ENCODE results near the gene UNC79.
A peak's percentile ranks its signal among the peaks of the same experiment; 100 is the strongest.

Gene UNC79

DNA sequence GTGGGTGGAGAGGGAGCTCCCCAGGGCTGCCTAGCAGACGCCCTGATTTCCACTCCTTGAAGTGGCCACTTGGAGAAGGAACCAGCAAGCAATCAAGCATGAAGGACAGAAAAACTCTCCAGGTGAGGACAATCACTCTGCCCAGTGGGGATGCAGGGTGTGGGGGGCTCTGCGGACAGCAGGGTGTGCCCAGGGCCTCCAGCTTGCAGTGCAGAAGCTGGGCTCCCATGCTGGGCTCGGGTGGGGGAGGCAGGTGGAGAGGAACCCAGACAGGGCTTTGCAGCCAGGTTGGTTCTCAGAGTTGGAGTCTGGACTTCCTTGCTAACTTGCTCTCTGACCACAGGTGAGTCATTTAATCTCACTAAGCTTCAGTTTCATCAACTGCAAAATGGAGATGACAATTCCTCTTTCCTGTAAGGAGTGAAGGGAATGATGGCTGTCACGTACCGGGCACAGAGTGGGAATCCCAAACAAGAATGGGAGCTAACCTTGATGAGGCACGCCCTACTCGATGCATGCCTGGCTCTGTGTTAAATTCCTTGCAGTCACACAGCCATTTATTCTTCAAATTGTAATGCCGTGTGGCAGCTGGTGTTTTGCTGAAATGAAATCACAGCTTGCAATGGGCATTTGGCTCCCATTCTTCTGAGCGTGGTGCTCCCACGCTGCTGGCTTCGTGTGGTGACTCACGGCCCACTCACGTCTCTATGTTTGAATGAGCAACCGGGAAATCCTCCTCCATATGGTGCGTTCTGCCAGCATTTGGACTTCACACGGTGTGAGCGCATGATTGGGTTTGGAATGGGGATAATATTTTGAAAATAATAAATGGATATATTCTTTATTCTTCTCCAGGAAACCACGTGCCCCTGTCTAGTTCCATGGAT lies 282.3 kb downstream of the UNC79 start:
- no peak for DNase-seq

DNA sequence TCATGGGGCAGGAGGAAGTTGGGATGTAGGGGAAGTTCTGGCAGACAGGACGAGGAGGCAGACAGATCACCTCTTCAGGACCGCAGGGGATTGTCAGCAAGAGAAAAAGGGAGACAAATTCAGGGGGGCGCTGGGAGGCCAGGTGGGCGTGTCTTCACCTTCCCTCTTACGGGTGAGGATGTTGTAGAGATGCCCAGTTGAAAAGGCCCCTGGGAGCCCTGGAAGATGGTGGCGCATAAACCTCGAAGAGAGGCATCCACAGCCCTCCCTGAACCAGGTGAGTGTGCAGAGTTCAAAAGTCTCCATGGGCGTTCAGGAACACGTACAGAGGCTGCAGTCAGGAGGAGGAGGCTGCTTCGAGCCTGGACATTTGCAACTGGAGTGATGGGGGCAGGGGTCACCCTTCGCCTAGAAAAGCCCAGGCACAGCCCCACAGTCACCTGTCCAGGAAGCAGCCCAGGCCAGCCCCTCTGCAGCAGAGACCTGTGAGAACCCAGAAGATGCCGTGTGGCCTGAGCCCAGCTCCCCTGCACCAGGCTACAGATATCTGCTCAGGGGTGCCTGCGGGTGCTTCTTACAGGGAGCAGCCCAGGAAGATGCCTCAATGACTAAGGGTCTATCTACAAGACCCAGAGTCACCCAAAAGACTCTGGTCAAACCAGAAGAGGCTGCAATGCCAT lies 283.1 kb downstream of the UNC79 start:
- DNase-seq = no peak

DNA sequence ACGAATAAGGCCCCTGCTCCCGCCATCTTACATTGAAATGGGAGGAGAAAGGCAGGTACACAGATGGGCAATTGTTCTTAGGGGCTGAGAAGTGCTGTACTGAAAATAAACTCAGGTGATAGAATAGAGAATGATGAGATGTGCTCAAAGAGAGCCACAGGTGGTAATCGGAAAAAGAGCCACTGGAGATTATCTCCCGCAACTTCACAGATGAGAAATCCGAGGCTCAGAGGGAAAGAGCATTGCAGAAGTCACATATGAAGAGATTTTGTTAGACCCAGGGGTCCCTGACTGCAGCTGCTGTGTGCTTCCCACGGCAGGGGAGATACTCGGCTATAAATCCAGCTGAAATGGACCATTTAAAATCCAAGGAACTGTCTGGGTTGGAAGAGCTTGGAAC lies 283.9 kb downstream of the UNC79 start:
- DNase-seq = no peak

DNA sequence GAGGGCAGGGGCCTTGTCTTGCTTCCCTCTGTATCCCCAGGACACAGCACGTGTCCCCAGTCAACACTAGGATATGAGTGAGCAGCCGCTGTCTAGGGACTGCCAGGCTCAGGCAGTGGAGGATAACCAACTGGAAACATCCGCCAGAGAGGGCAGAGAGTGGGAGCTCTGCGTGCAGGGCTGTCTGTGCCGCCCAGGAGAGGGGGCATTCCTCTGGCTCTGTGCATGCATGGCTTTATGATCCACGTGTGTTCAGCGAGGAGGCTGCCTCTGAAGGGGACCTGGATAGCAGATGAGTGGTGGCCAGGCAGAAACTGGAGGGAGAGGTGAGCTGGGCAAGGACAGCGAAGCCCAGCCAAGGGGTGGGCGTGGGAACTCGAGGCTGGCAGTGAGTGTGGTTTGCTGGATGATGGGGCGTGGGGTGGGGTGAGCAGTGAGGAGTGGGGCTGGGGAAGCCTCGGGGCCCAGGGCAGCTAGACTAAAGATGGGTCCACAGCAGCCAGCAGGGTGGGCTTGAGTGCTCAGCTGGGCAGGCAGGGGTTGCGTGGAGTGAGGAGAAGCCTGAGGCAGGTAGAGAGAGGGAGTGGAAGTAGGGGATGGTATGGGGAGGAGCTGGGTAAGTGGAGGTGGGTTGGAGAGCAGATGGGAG lies 284.7 kb downstream of the UNC79 start:
- no peak for DNase-seq

DNA sequence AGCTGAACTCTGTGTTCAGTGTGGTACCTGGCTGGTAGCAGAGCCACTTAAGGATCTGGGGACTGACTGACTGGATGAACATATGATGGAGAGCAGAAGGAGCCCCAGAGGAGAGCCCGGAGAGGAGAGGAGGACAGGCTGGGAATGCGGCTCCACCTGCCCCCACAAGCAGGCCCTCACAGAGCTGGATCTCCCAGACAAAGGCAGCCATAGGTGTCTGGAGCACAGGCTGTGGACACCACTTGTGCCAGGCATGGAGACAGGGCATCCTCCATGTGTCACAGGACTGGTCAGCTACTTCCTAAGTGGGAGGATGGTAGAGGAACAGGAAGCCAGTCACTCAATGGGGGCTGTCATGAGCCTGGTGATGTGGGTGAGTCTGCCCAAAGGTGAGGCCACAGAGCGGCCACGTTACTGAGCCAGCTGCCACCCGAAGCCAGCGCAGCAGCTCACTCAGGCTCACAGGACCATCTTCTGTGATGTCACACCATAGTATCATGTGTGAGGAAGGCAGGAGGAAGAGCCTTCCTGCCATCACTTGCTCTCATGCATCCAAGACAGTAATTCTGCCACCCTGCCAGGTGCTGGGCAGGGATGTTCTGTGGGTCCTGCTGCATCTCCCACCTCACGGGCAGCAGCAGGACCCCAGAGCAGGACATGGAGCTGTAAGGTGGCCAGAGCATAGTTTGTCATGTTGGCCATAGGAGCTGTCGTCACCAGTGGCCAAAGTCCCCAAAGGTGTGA lies 285.4 kb downstream of the UNC79 start:
- DNase-seq = no peak

DNA sequence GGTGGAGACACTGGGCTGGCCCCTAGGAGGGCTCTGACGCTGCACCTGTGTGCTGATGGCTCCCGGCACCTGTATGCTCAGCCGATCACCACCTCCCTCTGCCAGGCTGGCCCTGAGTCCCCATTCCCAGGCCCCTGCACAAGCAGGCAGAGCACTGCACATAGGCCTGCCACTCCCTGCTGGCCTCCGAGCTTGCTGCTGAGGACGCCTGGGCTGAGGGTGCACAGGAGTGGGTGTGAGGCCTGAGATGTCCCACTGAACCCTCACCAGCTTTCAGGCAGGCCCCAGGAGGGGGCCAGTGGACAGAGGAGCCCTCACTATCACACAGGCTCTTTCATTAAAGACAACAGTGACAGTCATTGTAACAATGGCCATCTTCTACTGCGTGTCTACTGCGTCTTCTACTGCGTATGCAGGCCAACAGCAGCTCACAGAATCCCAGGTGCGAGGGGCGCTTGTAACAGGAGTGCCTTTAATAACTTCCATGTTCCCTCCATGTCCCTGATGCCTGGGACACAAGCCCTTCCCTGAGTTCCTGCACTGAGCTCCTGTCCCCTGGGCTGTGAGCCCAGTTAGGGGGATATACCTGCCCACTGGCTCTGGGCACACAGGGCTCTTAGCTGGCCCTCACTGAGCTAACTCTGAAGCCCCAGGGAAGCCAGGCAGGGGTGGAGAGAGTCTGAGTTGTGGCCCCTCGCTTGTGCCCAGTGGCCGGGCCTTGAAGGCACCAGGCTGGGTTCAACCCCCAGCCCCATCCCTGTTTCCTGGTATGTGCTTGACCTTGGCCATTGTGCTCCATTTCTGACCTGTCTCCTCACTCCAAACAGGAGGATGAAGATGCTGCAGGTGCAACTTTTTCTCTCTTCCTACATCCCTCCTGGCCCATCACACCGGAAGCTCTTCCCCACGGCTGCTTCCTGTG lies 286.3 kb downstream of the UNC79 start:
- DNase-seq = no peak

DNA sequence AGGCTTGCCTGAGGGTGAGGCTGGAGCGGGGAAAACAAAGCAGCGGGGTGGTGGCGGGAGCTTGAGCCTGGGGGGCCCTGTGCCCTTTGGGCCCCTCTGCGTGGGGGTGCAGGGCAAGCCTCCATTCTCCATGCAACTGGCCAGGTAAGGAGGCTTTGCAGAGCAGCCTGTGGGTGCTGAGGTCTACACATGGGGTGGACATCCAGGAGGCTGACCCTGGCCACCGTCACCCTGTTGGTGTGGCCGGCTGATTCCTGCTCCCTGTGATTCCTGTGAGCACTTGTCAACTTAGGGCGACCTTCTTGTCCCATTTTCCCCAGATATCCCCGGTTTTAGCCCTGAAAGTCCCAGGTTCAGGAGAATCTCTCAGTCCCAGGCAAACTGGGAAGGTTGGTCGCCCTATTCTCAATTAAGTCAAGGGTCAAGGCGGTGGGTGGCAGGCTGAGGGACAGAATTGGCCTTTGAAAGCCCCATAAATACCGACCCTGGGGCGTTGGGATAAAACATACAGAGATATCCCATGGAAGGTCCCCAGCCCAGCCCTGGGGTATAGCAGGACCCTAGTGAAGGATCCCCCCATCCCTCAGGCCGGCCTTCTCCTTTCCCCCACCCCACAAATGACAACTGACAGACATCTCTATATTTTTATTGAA lies 287.1 kb downstream of the UNC79 start:
- no peak for DNase-seq

DNA sequence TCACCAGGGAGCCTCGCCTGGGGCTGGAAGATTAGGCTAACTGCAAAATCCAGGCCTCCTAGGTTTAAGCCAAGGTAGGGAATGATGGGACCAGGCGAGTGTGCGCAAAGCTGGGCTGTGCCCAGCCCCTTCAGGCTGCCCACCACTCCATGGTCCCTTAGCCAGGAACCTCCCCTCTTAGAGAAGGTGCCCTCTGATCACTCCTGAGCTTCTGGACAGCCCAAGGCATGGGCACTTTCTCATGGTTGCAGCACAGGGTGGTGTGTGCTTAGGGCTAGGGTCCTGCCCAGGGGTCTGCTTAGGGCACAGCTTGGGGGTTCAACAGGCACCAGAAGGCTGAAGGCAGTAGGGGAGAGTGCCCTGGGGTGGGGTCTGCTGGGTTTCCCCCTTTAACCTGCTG lies 288.5 kb downstream of the UNC79 start:
- no peak for DNase-seq

DNA sequence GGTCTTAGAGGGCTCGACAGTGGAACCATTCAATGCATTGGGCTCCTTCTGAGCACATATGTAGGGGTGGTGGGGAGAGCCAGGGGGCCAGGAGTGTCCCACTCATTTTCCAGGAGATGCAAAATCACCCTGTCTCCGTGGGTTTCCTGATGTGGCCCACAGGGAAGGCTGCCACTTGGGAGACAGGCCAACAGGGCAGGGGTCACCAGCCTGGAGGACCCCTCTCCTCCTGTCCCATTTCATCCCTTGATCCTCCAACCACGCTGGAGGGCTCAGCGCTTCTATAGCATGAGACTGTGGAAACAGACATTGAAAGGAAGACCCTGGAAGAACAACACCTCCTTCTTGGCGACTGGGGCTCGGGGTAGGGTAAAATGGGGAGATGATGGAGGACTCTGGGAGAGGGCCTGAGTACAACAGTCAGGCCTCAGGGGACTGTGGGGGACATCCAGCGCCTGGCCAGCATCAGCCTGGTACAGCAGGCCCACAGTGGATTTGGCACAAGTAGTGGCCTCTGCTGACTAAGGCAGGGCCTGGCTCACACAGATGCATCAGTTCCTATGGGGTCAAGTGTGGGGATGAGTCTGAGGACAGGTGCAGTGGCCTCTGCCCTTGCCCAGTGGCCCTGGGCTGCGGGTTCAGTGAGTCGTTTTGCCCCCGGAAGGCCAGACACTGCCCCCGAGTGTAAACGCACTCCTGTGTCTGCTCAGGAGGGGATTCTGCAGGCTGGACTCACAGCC lies 289.5 kb downstream of the UNC79 start:
- no peak for DNase-seq

DNA sequence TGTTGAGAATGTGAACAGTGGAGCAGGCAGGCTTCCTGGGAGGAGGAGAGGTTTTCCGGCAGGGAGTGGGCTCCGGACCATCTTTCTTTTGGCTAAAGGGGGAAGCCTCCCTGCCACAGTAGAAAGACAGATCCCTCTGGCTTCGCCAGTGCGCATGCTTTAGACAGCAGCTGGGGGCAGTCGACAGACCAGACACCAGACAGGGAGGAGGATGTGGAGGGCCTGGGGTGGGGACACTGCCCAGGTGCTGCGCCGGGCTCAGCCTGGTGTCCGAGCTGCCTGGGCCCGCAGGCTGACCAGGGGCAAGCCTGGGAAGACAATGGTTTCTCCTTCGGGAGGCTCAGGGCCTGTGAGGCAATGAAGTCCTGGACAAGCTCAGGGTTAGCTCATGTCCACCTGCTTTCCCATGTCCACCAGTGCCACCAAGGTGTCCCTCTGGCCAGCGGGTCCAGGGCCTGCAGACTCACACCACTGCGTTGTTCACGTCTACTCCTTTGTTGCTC lies 290.3 kb downstream of the UNC79 start:
- no peak for DNase-seq

DNA sequence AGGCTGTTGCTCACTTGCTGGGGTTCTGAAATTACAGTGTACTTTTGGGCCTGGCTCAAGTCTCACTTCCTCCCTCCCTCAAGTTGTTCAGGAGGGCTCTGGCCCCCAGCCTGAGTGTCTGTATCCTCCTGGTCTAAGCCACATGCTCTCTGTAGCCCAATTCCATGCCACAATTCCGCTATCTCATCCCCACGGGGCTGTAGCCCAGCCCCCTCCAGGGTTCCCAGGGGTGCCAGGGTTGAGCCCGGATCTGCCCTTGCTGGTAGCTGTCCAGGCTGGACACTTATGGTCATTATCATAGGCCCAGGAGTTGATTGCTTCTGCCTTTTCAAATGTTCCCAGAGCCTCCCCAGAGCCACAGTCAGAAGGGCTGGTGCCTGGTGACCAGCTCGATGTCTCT lies 292.3 kb downstream of the UNC79 start:
- DNase-seq = no peak

DNA sequence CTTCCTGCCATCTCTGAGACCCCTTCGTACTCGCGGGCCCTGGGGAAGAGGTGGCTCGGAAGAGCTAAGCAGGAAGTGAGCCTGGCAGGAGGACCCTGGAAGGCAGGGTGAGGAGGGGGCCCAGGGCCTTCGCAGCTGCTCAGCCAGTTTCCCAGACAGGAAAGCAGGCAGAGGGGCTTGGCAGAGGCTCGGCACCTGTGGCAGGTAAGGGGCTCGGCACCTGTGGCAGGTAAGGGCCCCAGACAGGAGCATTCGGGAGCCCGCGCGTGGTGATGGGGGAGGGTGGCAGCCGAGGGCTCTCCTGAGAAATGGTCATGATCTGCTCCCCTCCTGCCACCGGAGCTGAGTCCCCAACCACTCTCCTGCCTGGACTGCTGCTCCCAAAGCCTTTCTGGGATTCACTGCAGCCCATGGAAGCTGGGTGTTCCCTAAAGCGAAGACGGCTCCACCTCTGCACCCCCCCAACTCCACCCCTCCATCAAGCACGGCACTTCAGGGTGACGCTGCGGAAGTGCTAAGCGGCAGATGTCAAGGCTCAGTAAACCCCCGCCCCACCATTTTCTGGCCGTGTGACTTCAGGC lies 294.4 kb downstream of the UNC79 start:
- no peak for DNase-seq

DNA sequence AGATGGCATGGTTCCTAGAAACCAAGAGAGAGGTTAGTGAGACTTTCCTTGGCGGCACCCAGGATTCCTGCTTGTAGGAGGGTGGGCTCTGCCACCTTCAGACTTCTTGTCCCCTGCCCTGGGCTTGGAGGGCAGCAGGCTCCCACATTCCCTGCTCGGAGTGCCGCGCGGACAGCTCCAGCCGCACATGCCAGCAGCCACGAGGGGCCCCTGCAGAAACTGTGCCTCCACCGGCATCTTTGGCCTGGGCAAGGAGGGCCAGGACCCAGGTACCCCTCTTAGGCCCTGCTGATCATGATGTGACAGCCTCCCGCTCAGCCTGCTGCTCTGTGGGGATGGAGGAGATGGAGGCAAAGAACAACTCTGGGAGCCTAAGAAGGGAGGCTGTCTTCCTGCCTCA lies 295.3 kb downstream of the UNC79 start:
- DNase-seq = no peak

DNA sequence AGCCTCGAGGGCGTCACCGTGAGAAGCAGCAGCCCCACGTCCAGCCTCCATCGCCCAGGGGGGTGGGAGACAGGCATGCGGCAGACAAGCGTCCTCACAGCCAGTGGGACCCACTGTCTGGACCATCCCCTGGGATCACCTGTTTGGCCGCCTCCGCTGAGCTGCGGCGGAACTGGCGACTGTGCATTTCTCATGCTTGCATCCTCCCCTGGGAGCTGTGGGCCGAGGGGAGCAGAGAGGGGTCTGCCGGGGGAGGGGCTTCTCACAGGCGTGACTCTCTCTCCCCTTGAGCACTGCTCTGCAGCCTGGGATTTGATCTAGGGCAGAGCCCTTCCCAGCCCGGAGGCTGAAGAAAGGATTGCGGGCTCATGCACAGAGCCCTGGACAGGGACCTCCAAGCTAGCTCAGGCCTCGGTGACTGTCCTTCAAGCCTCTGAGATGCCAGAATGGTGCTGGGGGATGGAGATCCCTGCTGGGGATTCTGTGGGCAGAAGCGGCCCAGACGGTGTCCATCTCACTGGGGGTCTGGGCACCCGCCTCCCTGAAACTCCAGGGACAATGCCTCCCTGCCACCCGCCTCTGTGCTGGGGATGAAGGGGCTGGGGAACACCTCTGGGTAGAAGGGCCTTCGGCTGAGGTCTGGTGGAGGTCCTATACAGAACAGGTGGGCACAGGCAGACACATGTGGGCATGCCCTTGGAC lies 296.5 kb downstream of the UNC79 start:
- DNase-seq = no peak

DNA sequence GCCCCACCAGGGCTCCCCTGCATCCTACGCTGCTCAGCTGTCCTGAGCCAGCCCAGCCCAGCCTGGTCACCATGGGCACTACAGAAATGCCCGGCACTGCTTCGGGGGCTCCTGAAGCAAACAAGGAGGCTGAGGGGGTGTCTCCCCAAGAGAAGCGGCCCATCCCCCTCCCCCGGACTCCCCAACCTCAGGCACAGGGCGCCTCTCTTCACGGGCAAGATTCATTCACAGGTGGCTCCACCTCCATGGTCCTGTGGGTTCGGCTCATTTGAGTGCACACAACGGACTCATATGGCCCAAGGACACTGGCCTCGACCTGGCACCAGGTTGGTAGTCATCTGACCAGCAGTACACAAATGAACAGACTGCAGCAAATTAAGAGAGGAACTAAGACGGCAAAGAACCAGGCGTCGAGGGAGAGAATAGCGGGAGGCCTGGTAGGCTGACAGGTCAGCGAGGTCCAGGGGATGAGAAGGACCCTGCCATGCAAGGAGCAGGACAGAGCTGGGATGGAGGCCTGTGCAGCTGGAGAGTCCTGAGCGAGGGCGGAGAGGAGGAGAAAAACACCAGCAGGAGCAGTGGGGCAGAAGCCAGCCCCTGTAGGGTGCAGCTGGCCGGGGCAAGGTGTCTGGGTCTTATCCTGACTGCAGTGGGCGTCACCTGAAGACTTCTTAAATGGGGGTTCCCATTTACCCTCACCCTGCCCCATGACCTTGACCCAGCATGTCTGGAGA lies 297.3 kb downstream of the UNC79 start:
- DNase-seq = no peak

DNA sequence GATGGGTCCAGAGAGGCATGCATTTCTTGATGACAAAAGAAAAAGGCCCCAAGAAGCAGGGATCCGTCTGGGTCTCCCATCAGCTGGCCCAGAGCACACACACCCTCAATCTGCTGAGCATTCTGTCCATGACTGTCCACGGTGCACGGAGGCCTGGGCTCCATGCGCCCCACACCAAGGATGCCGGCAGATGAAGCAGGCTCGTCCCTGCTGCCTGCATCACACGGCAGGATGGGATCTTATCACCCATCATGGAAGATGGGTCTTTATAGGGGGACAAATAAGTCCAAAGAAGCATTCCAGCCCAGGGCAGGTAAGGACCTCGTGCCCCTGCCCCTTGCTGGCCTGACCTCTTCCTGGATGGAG lies 297.9 kb downstream of the UNC79 start:
- no peak for DNase-seq

DNA sequence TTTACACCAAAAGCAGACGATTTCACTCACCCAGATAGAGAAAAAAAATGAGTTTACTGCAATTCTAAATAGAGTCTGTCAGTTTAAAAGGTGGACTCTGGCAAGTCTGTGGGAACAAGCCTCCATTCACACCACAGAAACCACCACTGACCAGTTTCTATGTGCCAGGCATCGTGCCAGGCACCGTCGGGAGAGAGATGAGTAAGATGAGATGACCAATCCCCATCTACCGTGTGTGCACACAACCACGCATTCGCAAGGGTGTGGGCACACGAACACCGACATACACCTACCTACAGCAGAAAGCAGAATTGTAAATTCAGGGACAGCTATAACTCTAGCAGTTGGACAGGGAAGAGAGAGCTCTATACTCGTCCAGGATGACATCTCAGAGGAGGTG lies 299.3 kb downstream of the UNC79 start:
- peak; percentile 37 for DNase-seq

DNA sequence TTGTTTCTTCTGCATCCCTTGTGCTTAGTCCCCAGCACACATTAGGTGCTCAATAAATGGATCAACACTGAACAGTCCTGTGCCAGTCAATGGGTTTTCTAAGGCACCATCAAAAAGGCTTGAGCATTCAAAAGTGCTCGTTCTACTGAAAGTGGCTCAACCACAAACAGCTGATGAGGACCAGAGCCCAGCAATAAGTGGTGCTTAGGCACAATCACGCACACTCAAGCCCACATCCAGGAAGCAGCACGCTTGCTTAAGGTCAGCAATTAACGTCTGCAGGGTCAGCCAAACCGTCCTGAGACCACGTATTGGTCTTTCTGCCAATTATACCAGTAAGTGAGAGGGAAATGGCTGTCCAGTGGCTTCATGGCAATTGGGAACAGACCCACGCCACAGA lies 301.0 kb downstream of the UNC79 start:
- DNase-seq = no peak

DNA sequence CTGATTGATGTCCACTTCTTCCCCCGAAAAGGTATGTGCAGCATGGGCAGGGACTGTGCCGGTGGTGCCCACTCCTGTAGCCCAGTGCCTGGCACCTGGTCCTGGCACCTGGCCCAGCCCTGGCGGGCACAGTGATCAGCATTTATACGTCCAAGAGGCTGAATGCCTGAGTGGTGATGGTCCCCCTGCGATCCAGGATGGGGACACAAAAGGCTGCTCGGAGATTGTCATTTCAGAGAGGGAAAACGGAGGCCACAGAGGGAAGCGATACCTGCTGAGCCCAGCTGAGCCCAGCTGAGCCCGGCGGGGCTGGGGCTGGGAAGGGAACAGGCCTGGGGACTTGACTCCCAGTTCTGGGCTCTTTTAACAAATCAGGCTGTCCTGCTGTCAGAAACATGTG lies 301.8 kb downstream of the UNC79 start:
- no peak for DNase-seq

Data from midbrain (tissue), 1 donor.